ENCODE data around the gene DLGAP4. TPM values are rescaled to one million over a fixed set of nuclear protein-coding genes. Genes with fewer than 3 reads are reported as not detected.

DLGAP4 gene
- total and polyA plus RNA-seq, 2 of the 13 experiments (the other 11 are each of a cell fraction or from before 2014, with no cell fraction given): 15.2 to 26.7 TPM

- TF ChIP-seq ZBTB26 (CRISPR knock-in tag; IDR thresholded peaks at IDR 0.05; ENCODE audit: borderline replicate concordance) (peak; percentile 75; the same call in 1 of the 2 replicates), ZNF552 (CRISPR knock-in tag; IDR thresholded peaks at IDR 0.05; ENCODE audit: borderline replicate concordance) (peak; percentile 67), ZNF652 (CRISPR knock-in tag; IDR thresholded peaks at IDR 0.05; ENCODE audit: borderline replicate concordance, low read depth) (no peak), FLYWCH1 (CRISPR knock-in tag; IDR thresholded peaks at IDR 0.05) (peak; percentile 79; the same call in 1 of the 2 replicates), ZNF839 (CRISPR knock-in tag; IDR thresholded peaks at IDR 0.05; ENCODE audit: borderline replicate concordance) (peak; percentile 86; the same call in 1 of the 2 replicates), ZNF644 (CRISPR knock-in tag; IDR thresholded peaks at IDR 0.05; ENCODE audit: low read depth) (no peak), REXO4 (CRISPR knock-in tag; IDR thresholded peaks at IDR 0.05; ENCODE audit: borderline replicate concordance) (no peak), ZNF468 (CRISPR knock-in tag; IDR thresholded peaks at IDR 0.05) (no peak; the same call in 1 of the 2 replicates), ZNF605 (CRISPR knock-in tag; IDR thresholded peaks at IDR 0.05) (peak; percentile 93), NR2C2 (CRISPR knock-in tag; IDR thresholded peaks at IDR 0.05; ENCODE audit: borderline replicate concordance) (0 out of 2 replicates have a peak, but pooled peaks have one; percentile 16), HIVEP1 (CRISPR knock-in tag; IDR thresholded peaks at IDR 0.05) (peak; percentile 85), ZBED4 (CRISPR knock-in tag; IDR thresholded peaks at IDR 0.05; ENCODE audit: borderline replicate concordance) (peak; percentile 72), SIN3B (IDR thresholded peaks at IDR 0.05; ENCODE audit: low read length) (no peak), ZBTB38 (CRISPR knock-in tag; IDR thresholded peaks at IDR 0.05) (no peak), HNF4A (CRISPR knock-in tag; IDR thresholded peaks at IDR 0.05) (no peak; the same call in 1 of the 2 replicates), IRF1 (CRISPR knock-in tag; IDR thresholded peaks at IDR 0.05; ENCODE audit: low read depth) (peak; percentile 38; the same call in 1 of the 2 replicates), REST (IDR thresholded peaks at IDR 0.05; ENCODE audit: borderline replicate concordance in 1 of 2, low read depth in 1 of 2, low read length in 2 of 2) (no peak), ZNF180 (CRISPR knock-in tag; IDR thresholded peaks at IDR 0.05; ENCODE audit: borderline replicate concordance, low read depth) (no peak), ZMYM3 (CRISPR knock-in tag; IDR thresholded peaks at IDR 0.05) (no peak)
Observed at GRCh38 chr20:36574366-36575135, 268.4 kb downstream of the DLGAP4 start (continued).

All from HepG2 (cell line).